NCI-H2196 treated with DMSO at 0.1 percent for 48 hours (cell line): ENCODE measurements around the gene ZSCAN21.

Source experiments
- DNase-seq: peaks from one replicate; lab custom pipeline; 2025; ENCODE audit not compliant: unreplicated experiment; lab: John Stamatoyannopoulos, UW

Gene ZSCAN21

GRCh38 chr7:100098913-100099312 is 49.3 kb downstream of the ZSCAN21 start:
- DNase-seq, result no peak

DNA sequence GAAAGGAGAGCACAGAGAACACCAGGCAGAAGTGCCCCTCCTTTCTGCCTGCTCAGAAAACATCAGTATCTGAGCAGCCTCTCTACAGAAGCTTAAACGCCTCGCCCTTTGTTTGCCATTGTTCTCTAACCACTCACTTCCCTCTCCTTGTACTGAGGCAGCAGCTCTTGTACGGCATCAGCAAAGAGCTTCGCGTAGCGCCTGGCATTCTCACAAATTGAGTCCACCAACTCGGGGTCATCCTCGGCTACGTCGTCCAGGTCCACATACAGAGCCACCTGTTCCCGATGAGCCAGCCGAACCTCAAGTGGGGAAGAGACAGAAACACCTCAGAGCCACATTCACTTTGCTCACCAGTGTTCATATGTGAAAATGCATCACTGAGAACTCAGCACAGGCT is 49.9 kb downstream of the ZSCAN21 start:
- no peak for DNase-seq

DNA sequence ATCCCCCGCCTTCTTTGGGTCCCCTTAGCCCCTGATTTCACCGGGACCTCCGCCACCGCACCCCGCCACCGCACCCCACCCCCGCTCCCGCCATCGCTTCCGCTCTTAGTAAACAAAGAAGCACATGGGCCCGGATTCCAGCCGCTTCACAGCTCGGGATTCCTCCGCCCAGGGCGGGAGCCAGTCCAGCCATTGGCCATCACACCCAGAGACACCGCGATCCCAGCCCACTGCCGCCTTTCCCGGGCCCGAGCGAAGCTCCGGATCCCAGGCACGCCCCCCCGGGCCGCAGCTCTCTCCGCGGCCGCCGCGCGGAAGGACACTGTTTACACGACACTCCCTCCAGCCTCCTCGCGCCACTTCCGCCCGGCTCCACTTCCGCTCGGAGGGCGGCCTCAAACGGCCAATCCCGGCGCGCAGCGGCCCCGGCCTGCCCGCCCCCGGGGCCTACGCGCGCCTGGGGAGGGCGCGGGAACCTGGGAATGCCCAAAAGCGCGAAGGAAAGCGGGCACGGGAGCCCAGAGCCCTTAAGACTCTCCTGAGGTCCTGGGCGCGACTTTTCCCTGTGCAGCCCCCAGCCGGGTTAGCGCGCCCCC is 50.9 kb downstream of the ZSCAN21 start:
- DNase-seq, result peak; percentile 91

- DNase-seq, result peak; percentile 98
Observed at GRCh38 chr7:100101016-100101862, 51.7 kb downstream of the ZSCAN21 start, which contains the start of the genes AP4M1 and MCM7. Gene AP4M1, plus strand, starts transcription at chr7:100101643. Its CDS starts 72 bp downstream, at chr7:100101715. Gene MCM7, minus strand, starts transcription at chr7:100101397. Its CDS starts 103 bp downstream, at chr7:100101294.

DNA sequence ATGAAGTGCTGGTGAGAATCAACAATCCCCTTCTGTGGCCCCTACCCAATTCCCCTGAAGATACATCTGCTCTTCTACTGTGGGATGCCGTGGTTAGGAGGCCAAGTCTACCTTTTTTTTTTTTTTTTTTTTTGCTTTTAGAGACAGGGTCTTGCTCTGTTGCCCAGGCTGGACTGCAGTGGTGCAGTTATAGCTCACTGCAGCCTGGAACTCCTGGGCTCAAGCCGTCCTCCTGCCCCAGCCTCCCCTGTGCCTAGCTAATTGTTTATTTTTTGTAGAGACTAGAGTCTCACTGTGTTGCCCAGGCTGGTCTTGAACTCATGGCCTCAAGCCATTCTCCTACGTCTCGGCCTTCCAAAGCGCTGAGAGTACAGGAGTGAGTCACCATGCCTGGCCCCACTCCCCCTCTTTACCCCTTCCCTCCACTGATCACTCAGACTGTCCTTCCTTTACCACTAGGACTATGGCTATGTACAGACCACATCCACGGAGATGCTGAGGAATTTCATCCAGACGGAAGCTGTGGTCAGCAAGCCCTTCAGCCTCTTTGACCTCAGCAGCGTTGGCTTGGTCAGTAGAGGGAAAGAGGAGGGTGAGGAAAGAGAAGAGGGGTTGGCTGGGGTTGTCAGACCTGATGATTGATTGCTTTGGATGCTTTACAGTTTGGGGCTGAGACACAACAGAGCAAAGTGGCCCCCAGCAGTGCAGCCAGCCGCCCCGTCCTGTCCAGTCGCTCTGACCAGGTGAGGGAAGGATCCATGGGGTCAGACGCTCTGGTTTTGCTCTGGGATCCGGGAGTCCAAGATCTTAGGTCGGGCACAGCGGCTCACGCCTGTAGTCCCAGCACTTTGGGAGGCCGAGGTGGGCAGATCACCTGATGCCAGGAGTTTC is 53.6 kb downstream of the ZSCAN21 start:
- DNase-seq, result no peak

DNA sequence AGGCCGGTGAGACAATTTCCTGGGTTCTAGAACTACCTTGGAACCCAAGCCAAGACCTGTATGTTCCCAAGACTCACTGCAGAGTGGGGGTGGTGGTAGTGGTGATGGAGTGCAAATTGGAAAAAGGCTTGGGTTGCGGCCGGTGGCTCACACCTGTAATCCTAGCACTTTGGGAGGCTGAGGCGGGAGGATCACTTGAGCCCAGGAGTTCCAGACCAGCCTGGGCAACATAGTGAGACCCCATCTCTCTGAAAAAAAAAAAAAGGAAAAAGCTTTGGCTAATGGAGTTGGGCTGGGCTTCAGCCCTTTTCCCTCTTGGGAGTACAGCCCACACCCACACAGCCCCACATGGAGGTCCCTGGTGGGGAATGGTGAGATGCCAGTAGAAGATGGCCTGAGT is 56.0 kb downstream of the ZSCAN21 start:
- DNase-seq, result no peak

DNA sequence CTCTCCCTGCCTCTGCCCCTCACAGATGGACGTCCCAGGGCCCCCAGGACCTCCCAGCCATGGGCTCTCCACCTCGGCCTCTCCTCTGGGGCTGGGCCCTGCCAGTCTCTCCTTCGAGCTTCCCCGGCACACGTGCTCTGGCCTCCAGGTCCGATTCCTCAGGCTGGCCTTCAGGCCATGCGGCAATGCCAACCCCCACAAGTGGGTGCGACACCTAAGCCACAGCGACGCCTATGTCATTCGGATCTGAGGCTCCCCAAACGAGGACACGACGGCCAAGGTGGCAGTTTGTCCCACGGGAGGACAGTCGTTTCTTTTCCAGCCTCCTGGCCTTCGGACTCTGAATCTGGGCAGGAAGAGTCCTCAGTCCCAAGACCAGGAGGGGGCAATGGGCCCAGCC is 57.1 kb downstream of the ZSCAN21 start:
- no peak for DNase-seq

DNA sequence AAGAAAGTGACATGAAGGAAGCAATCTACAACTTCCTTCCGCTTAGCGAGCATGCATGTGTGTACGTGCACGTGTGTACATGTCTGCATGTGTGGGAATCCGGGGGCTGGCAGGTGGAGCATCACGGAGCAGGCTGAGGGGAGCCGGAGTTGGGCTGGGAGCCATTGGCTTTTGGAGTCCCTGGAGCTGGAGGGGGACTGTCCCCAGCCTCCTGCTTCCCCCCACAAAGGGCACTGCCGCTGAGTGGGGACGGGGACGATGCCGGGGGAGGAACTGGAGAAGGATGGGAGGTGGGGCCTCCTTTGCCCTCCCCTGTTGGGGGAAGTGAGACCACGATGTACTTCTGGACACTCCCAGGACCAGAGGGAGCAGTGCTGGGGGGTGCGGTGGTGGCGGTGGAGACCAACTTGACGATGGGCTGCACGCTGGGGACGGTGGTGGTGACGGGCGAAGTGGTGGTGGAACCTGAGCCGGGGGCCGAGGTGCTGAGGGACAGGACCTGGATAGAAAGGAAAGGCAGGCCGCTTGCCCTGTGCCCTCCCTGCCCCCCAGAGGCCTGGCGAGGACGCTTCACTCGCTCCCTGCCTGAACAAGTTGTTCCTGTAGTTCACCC is 57.7 kb downstream of the ZSCAN21 start:
- DNase-seq, result no peak

DNA sequence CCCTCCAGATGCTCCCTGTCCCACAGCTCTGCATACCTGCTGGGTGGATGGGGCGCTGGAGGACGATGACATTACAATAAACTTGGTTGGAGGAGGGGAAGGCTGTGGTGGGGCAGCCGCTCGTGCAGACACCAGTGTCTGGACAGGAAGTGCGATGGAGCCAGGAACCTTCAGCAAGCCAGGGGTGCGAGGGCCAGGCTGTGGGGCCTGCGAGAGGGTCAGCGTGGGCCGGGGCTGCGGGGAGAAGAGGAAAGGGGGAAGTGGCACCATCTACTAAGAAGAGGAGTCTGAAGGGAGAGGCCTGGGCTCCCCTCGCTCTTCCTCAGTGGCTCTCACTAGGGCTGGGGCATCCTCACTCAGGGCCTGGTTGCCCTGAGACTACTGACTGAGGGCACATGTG is 58.3 kb downstream of the ZSCAN21 start:
- DNase-seq, result no peak

- no peak for DNase-seq
Observed at GRCh38 chr7:100109521-100110163, 60.1 kb downstream of the ZSCAN21 start.

GRCh38 chr7:100111156-100111555 is 61.6 kb downstream of the ZSCAN21 start:
- DNase-seq, result no peak

- no peak for DNase-seq
Observed at GRCh38 chr7:100111914-100112313, 62.3 kb downstream of the ZSCAN21 start.
